Lung (tissue), 12 donors: ENCODE data around the gene AWAT2. TPM values are rescaled to one million over a fixed set of nuclear protein-coding genes. Genes with fewer than 3 reads are reported as not detected.

Experiments used
- ATAC-seq: fragments of 200-7000 bp; cut with Tn5 transposase; one replicate; pipeline ENCODE4 v1.9.1; 2020; ENCODE audit warnings: moderate number of reproducible peaks; ENCODE audit not compliant: insufficient read depth, low FRiP score
- DNase-seq, 3 donors: peaks; one replicate each; pipeline ENCODE4 v3.0.0-alpha.2; 2013 to 2017
- H3K27ac ChIP-seq, 2 donors: one replicate each; pipeline ENCODE4 v1.5.1; 2013; ENCODE audit warnings: mild to moderate bottlenecking in 2 of 2, moderate library complexity in 2 of 2, control low read depth in 1 of 2, inconsistent platforms in 1 of 2, low read depth in 1 of 2, low read length in 1 of 2
- H3K27me3 ChIP-seq, 3 donors: one replicate each; pipeline ENCODE4 v1.5.1; 2013; ENCODE audit warnings: low read length in 2 of 3; ENCODE audit not compliant: control insufficient read depth in 3 of 3, insufficient read depth in 3 of 3
- H3K36me3 ChIP-seq, 4 donors: one replicate each; pipeline ENCODE4 v1.5.1; 2013; ENCODE audit warnings: low read length in 4 of 4, mild to moderate bottlenecking in 1 of 4, moderate library complexity in 1 of 4; ENCODE audit not compliant: control insufficient read depth in 4 of 4, insufficient read depth in 4 of 4
- H3K4me1 ChIP-seq, 5 donors: one replicate each; pipeline ENCODE4 v1.5.1; 2013; ENCODE audit warnings: low read length in 5 of 5, mild to moderate bottlenecking in 2 of 5, moderate library complexity in 1 of 5; ENCODE audit not compliant: control insufficient read depth in 5 of 5, insufficient read depth in 5 of 5
- H3K4me3 ChIP-seq: one replicate; pipeline ENCODE4 v1.5.1; 2013; ENCODE audit warnings: mild to moderate bottlenecking, control low read depth, moderate library complexity
- H3K9ac ChIP-seq, 2 donors: one replicate each; pipeline ENCODE4 v1.5.1; 2013; ENCODE audit warnings: low read length in 2 of 2, control low read depth in 1 of 2; ENCODE audit not compliant: insufficient read depth in 1 of 2
- H3K9me3 ChIP-seq, 4 donors: one replicate each; pipeline ENCODE4 v1.5.1; 2013; ENCODE audit warnings: low read length in 3 of 4, mild to moderate bottlenecking in 1 of 4, moderate library complexity in 1 of 4; ENCODE audit not compliant: control insufficient read depth in 4 of 4, insufficient read depth in 3 of 4
- CTCF ChIP-seq: IDR thresholded peaks from 2 replicates; pipeline ENCODE4 v1.5.1; 2012; ENCODE audit warnings: mild to moderate bottlenecking; ENCODE audit errors: control extremely low read depth, extremely low read depth
- WGBS, 2 donors: extraction: QIAGEN DNeasy Blood & Tissue Kit; methylation state at CpG; one replicate each; pipeline ENCODE4 v1.1.7; 2013; 5-methylcytosine and 5-hydroxymethylcytosine counted together
- polyA plus RNA-seq, 2 donors: library from polyadenylated mRNA; stranded (reverse); fragments of 200-250 nt; gene quantifications; one replicate each; pipeline ENCODE4 v1.2.1, GENCODE V29; 2013
- total RNA-seq, 2 donors: library from RNA; depleted of rRNA in 1 of 2; stranded (reverse); fragments of >200 nt in 1 of 2; gene quantifications; one replicate each; pipeline ENCODE4 v1.2.1, GENCODE V29; 2014 to 2021
- donor health status: control.
- donor health status: control.
- donor health status: Bipolar disorder and iron deficiency.
- donor health status: healthy.
- donor health status: DM: yes; HTN: yes; CAD: no.

Gene AWAT2
- total and polyA plus RNA-seq, 4 donors: 0.07 TPM; not detected in 3

DNA sequence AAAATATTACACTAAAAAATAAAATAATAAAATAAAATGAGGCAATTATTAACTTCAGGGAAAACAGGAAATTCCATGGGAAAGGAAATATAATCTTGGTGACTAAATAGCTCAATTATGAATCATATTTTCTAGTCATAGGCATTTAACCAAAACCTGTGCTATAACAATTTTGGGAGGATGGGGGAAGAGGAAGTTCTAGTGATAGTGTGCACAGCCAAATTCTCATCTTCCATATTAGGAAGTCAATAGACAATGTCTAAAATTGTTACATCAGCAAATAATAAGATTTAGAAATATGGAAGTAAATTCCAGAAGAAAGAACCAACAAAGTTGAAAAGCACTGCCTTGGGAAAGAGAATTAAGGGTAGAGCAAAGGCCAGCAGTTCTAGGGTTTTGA lies 2.8 kb downstream of the AWAT2 start:
- Histone ChIP-seq H3K4me3 (no peak overlapping the region), H3K36me3 (no peaks in the 10 kb centered on the region), H3K27me3 (peaks cover 0 to 14% (median 8%) of the 10 kb centered on the region in 3 donors), H3K9me3 (peaks cover 0 to 4% (median 0%) of the 10 kb centered on the region in 4 donors), H3K9ac (no peak overlapping the region), H3K4me1 (peaks cover 0 to 3% (median 0%) of the 10 kb centered on the region in 5 donors), H3K27ac (no peak overlapping the region)
- ATAC-seq (no peak), DNase-seq (no peak)
- no peak for TF ChIP-seq CTCF

DNA sequence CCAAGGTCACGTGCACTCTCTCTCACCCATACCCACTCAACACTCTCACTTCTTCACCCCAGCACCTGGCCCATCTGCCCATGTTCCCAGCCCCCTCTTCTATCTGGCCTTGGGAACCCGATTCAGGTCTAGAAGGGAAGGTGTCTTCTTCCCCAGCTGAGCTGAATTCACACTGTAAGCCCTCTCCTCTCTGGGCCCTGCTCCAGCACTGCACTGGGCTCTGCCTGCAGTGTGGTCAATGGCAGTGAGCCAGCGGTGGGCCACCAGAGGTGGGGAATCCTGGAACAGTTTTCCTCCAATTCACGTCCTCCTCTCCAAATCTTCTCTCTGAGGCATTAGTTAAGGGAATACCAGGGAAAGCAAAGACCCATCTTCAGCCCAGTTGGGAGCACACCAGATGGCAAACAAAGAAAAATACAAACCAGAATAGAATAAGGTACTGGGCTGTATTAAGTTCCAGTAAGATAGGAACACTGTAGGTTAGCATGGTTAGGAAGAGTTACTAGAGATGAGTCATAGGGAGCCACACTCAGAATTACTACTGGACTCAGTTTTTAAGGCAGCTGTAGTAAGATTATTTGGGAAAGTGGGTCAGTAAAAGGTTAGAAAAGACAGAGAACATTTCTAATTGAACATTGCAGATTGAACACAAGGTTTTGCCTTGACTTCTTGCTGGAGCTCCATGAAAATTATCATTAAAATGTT lies 5.0 kb downstream of the AWAT2 start:
- Histone ChIP-seq H3K4me3 (no peak overlapping the region), H3K27me3 (peaks cover 0 to 10% (median 9%) of the 10 kb centered on the region in 3 donors), H3K36me3 (no peaks in the 10 kb centered on the region), H3K4me1 (peaks cover 0 to 3% (median 0%) of the 10 kb centered on the region in 5 donors), H3K9me3 (peaks cover 0 to 5% (median 0%) of the 10 kb centered on the region in 4 donors), H3K27ac (no peak overlapping the region), H3K9ac (no peak overlapping the region)
- WGBS, 2 donors: 69 to 81% methylated on average over 4 of the region's 4 CpGs
- DNase-seq (no peak), ATAC-seq (no peak)
- no peak for TF ChIP-seq CTCF

- TF ChIP-seq CTCF: no peak
- DNase-seq: no peak
- H3K4me1 ChIP-seq: peaks cover 0 to 3% (median 0%) of the 10 kb centered on the region in 5 donors
- H3K27ac ChIP-seq: no peak overlapping the region
- H3K27me3 ChIP-seq: peaks cover 0 to 8% (median 6%) of the 10 kb centered on the region in 3 donors
- peaks cover 0 to 5% (median 0%) of the 10 kb centered on the region in 4 donors for H3K9me3 ChIP-seq
- H3K4me3 ChIP-seq: no peak overlapping the region
- WGBS, 2 donors: 85 to 97% methylated on average over 4 to 9 of the region's 9 CpGs
- no peak for ATAC-seq
- no peaks in the 10 kb centered on the region for H3K36me3 ChIP-seq
- no peak overlapping the region for H3K9ac ChIP-seq
Measured at GRCh38 chrX:70043685-70044084, 6.1 kb downstream of the AWAT2 start.
